HG02678 (cell line): ENCODE data around the gene REX1BD.
"Not testable (repeated sequence)": the region's sequence is repeated elsewhere in the genome, so short reads cannot be mapped to it uniquely, and the experiment has no call there.

Source experiments
- ATAC-seq: cut with Tn5 transposase; IDR thresholded peaks from one replicate; pipeline ENCODE4 v1.9.1; 2021; ENCODE audit warnings: mild to moderate bottlenecking, moderate library complexity; ENCODE audit not compliant: unreplicated experiment

The REX1BD gene

GRCh38 chr19:18600692-18601397 is 12.2 kb downstream of the REX1BD start:
- not testable (repeated sequence) for ATAC-seq

GRCh38 chr19:18601875-18602274 is 13.3 kb downstream of the REX1BD start:
- no peak for ATAC-seq

GRCh38 chr19:18603255-18603957 is 14.8 kb downstream of the REX1BD start:
- no peak for ATAC-seq

GRCh38 chr19:18603958-18604819 is 15.6 kb downstream of the REX1BD start:
- no peak for ATAC-seq

GRCh38 chr19:18604820-18605159 is 16.2 kb downstream of the REX1BD start:
- no peak for ATAC-seq

GRCh38 chr19:18605196-18605545 is 16.6 kb downstream of the REX1BD start:
- no peak for ATAC-seq

- no peak for ATAC-seq
Measured at GRCh38 chr19:18605546-18606280, 17.1 kb downstream of the REX1BD start.

- no peak for ATAC-seq
Measured at GRCh38 chr19:18606281-18607225, 18.0 kb downstream of the REX1BD start, which contains the start of gene CRLF1. CRLF1 (minus strand) TSS chr19:18606799; CDS start chr19:18606656, 143 bp downstream.

GRCh38 chr19:18607226-18608101 is 18.9 kb downstream of the REX1BD start:
- no peak for ATAC-seq

GRCh38 chr19:18608102-18608804 is 19.7 kb downstream of the REX1BD start:
- no peak for ATAC-seq

- no peak for ATAC-seq
Measured at GRCh38 chr19:18608805-18609716, 20.5 kb downstream of the REX1BD start.

GRCh38 chr19:18609717-18610051 is 21.1 kb downstream of the REX1BD start:
- ATAC-seq = no peak

- ATAC-seq = no peak
Measured at GRCh38 chr19:18610245-18610555, 21.6 kb downstream of the REX1BD start.

GRCh38 chr19:18610556-18611326 is 22.1 kb downstream of the REX1BD start:
- no peak for ATAC-seq

- no peak for ATAC-seq
Measured at GRCh38 chr19:18611327-18612050, 22.9 kb downstream of the REX1BD start.
